ENCODE data around the gene DACT2. TPM values are rescaled to one million over a fixed set of nuclear protein-coding genes. Genes with fewer than 3 reads are reported as not detected.

Gene DACT2
- polyA plus RNA-seq, 1 experiment = not detected

DNA sequence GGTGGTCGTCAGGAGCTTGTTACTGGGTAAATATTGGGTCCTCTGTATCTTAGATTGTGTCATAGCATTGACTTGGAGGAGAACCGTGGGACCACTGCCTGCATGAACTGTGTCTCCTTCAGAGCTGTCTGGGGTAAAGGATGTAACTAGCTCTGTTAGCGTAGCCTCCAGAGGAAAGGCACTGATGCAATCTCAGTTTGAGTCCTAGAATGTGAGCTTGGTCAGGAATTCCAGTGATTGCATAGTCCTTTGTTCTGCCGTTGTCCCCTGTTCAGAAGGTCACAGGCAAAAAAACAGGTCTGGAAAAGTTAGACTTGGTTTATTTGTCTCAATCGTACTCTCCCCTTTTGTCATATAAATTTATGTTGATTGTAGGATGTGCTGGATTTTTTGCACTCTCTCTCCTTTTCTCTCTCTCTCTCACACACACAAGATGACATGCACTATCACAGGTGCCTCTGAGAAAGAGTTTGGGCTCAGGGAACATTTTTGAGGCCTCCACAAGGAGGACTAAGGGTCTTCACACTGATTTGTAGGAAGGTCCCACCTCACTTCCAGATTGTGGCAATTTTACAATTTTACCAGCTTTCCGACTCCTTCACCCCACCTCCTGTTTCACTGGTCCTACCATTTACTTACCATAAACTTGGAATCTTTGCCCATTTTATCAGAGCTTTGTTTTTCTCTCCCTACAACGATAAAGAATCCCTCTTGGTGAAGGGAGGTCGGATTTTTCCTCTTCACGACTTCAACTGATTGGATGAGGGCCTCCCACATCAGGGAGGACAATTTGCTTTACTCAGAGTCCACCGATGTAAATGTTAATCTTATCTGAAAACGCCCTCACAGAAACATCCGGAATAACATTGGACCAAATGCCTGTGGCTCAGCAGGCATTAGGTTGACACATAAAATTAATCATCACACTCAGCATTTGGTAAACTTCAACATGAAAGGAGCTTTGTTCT is 7.0 kb upstream of the DACT2 start:
- TF ChIP-seq, protein P1, sequence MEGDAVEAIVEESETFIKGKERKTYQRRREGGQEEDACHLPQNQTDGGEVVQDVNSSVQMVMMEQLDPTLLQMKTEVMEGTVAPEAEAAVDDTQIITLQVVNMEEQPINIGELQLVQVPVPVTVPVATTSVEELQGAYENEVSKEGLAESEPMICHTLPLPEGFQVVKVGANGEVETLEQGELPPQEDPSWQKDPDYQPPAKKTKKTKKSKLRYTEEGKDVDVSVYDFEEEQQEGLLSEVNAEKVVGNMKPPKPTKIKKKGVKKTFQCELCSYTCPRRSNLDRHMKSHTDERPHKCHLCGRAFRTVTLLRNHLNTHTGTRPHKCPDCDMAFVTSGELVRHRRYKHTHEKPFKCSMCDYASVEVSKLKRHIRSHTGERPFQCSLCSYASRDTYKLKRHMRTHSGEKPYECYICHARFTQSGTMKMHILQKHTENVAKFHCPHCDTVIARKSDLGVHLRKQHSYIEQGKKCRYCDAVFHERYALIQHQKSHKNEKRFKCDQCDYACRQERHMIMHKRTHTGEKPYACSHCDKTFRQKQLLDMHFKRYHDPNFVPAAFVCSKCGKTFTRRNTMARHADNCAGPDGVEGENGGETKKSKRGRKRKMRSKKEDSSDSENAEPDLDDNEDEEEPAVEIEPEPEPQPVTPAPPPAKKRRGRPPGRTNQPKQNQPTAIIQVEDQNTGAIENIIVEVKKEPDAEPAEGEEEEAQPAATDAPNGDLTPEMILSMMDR (IDR thresholded peaks at IDR 0.05; ENCODE audit: low read depth, low read length) = no peak
- Histone ChIP-seq H3K9me3 (ENCODE audit: control insufficient read depth, insufficient read depth, low read length) (peaks cover 15% of the 10 kb centered on the region), H3K27ac (ENCODE audit: low read depth, low read length) (no peak overlapping the region), H3K4me3 (ENCODE audit: low read depth, low read length) (no peak overlapping the region), H3K27me3 (ENCODE audit: control insufficient read depth, insufficient read depth, low read length) (no peaks in the 10 kb centered on the region)
- no peak for DNase-seq (ENCODE audit: low read depth, low spot score)
- ChIA-PET CTCF (no interaction called here), POLR2A (no interaction called here)

DNA sequence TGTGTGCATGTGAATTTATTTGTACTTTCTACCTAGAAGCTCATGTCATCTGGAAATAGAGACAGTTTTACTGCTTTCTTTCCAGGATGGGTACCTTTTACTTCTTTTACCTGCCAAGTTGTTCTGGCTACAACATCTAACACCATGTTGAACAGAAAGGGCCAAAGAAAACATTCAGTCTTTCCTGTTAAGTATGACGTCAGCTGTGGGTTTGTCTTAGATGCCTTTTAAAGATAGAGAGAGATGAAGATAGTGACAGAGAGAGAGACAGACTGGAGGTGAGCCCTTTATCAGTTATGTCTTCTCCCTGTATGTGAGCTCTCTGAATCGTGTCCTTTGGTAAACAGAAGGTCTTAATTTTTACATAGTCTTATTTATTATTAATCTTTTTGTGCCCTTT is 3.4 kb upstream of the DACT2 start:
- POLR2A ChIA-PET = no interaction called here
- no peaks in the 10 kb centered on the region for H3K27me3 ChIP-seq (ENCODE audit: control insufficient read depth, insufficient read depth, low read length)
- no peak overlapping the region for H3K4me3 ChIP-seq (ENCODE audit: low read depth, low read length)
- no peak overlapping the region for H3K27ac ChIP-seq (ENCODE audit: low read depth, low read length)
- CTCF ChIA-PET = no interaction called here
- no peak for DNase-seq (ENCODE audit: low read depth, low spot score)
- H3K9me3 ChIP-seq (ENCODE audit: control insufficient read depth, insufficient read depth, low read length) = peaks cover 21% of the 10 kb centered on the region
- TF ChIP-seq, protein P1 (IDR thresholded peaks at IDR 0.05; ENCODE audit: low read depth, low read length) = no peak

DNA sequence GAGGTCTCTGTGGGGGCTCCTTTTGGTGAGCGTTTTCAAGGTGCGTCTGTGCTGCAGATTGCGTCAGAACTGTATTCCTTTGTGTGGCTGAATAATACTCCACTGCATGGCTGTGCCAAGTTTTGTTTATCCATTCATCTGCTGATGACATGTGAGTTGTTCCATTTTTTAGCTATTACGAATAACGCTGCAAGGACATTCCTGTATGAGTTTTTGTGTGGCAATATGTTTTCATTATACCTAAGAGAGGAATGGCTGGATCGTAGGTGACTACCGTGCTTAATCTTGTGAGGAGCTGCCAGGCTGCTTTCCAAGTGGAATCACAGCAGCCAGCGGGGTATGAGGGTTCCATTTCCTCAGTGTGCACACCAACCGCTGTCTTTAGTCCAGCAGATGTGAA is 1.1 kb upstream of the DACT2 start:
- Histone ChIP-seq H3K4me3 (ENCODE audit: low read depth, low read length) (no peak overlapping the region), H3K27ac (ENCODE audit: low read depth, low read length) (no peak overlapping the region), H3K27me3 (ENCODE audit: control insufficient read depth, insufficient read depth, low read length) (no peaks in the 10 kb centered on the region), H3K9me3 (ENCODE audit: control insufficient read depth, insufficient read depth, low read length) (peaks cover 24% of the 10 kb centered on the region)
- DNase-seq (ENCODE audit: low read depth, low spot score) = no peak
- ChIA-PET POLR2A (no interaction called here), CTCF (no interaction called here)
- TF ChIP-seq, protein P1 (IDR thresholded peaks at IDR 0.05; ENCODE audit: low read depth, low read length) = no peak

DNA sequence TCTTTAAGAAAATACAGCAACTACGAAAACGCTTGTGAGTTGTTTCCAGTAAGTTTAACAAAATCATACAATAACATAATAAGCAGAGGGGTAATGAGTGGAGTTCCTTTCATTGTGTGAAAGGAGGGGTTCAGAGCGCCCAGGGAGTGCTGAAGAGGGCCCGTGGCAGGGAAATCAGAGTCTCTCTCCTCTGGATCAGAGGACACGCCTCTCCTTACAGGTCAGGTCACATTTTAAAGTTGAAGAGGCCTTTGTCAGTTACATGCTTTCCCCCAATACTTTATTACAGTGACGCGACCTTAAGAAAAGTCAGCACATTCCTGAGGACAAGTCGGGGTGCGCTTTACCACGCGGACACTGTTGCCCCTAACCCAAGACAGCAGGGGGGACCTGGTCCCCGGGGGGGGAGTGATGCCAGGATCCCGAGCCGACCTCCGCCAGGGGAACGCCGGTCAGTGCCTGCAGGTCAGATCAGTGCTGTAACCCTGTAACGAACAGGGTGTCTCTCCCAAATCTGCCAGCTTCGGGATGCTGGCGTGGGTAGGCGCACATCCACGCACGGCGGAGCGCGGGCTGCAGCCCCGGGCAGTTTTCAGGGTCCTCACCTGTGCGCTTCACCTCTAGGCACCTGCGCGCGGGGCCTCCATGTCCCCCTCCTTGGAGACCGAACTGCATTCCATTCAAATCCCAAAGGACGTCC is 848 bp downstream of the DACT2 start:
- H3K9me3 ChIP-seq (ENCODE audit: control insufficient read depth, insufficient read depth, low read length) = peaks cover 41% of the 10 kb centered on the region
- TF ChIP-seq, protein P1 (IDR thresholded peaks at IDR 0.05; ENCODE audit: low read depth, low read length) = no peak
- DNase-seq (ENCODE audit: low read depth, low spot score) = no peak
- ChIA-PET POLR2A (no interaction called here), CTCF (no interaction called here)
- no peak overlapping the region for H3K4me3 ChIP-seq (ENCODE audit: low read depth, low read length)
- no peaks in the 10 kb centered on the region for H3K27me3 ChIP-seq (ENCODE audit: control insufficient read depth, insufficient read depth, low read length)
- H3K27ac ChIP-seq (ENCODE audit: low read depth, low read length) = no peak overlapping the region

DNA sequence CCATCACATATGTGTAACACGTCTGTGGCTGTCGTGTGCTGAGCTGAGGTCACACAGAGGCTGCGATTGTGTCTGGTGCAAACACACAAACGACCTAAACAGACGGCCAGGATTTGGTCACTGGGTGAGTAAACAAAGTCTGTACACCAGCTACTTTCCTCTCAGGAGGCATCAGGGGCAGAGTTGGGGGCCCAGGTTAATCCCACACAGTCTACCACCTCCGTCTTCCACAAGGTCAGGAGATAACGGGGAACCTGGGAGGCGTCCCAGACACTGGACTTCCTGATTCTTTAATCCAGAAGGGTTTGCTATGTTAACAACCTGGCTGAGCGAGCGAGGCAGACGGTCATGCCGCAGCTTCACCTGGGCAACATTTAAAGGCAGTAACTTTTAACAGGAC is 1.5 kb downstream of the DACT2 start:
- Histone ChIP-seq H3K4me3 (ENCODE audit: low read depth, low read length) (no peak overlapping the region), H3K27ac (ENCODE audit: low read depth, low read length) (no peak overlapping the region), H3K27me3 (ENCODE audit: control insufficient read depth, insufficient read depth, low read length) (no peaks in the 10 kb centered on the region), H3K9me3 (ENCODE audit: control insufficient read depth, insufficient read depth, low read length) (peaks cover 47% of the 10 kb centered on the region)
- ChIA-PET CTCF (no interaction called here), POLR2A (no interaction called here)
- no peak for DNase-seq (ENCODE audit: low read depth, low spot score)
- TF ChIP-seq, protein P1 (IDR thresholded peaks at IDR 0.05; ENCODE audit: low read depth, low read length) = no peak

Measured in AG04450 (cell line).